ENCODE data around the gene MADCAM1. TPM values are rescaled to one million over a fixed set of nuclear protein-coding genes. Genes with fewer than 3 reads are reported as not detected.

Gene MADCAM1
- total RNA-seq, 1 donor from 2014 or later, result not detected

GRCh38 chr19:455851-456546 is 40.3 kb upstream of the MADCAM1 start:
- Histone ChIP-seq H3K4me3 (no peak overlapping the region), H4K20me1 (ENCODE audit: low read depth) (no peaks in the 10 kb centered on the region), H3K9ac (no peak overlapping the region), H3K79me2 (ENCODE audit: low read depth) (no peaks in the 10 kb centered on the region), H3K27me3 (peaks cover 20% of the 10 kb centered on the region), H3K9me3 (ENCODE audit: low read depth) (no peaks in the 10 kb centered on the region), H3K4me1 (peaks cover under 1% of the 10 kb centered on the region), H3K36me3 (no peaks in the 10 kb centered on the region), H3F3A (ENCODE audit: low read depth) (peaks cover 8% of the 10 kb centered on the region), H3K27ac (no peak overlapping the region), H3K4me2 (no peak overlapping the region), H2AFZ (replicated peaks) (no peak overlapping the region)
- Mint-ChIP-seq H3K27ac (no peak overlapping the region), H3K36me3 (peaks cover 3% of the 10 kb centered on the region), H3K4me1 (peaks cover 10% of the 10 kb centered on the region), H3K9me3 (peaks cover 9% of the 10 kb centered on the region), H3K27me3 (ENCODE audit: insufficient read depth, low read depth) (peaks cover 9% of the 10 kb centered on the region), H3K4me3 (no peak overlapping the region)
- DNase-seq (ENCODE audit: low spot score), result no peak
- TF ChIP-seq CTCF (IDR thresholded peaks at IDR 0.05) (no peak), EZH2phosphoT487 (IDR thresholded peaks at IDR 0.05) (no peak), EZH2 (IDR thresholded peaks at IDR 0.05) (no peak)

GRCh38 chr19:456547-457110 is 39.7 kb upstream of the MADCAM1 start:
- peaks cover 10% of the 10 kb centered on the region for H3K4me1 Mint-ChIP-seq
- H3K27ac Mint-ChIP-seq, result no peak overlapping the region
- Histone ChIP-seq H3K9ac (no peak overlapping the region), H2AFZ (replicated peaks) (no peak overlapping the region), H3K27me3 (peaks cover 27% of the 10 kb centered on the region), H3K27ac (no peak overlapping the region), H3K4me2 (no peak overlapping the region), H4K20me1 (ENCODE audit: low read depth) (no peaks in the 10 kb centered on the region), H3K4me1 (peaks cover 3% of the 10 kb centered on the region), H3F3A (ENCODE audit: low read depth) (peaks cover 4% of the 10 kb centered on the region), H3K79me2 (ENCODE audit: low read depth) (no peaks in the 10 kb centered on the region), H3K36me3 (no peaks in the 10 kb centered on the region), H3K4me3 (no peak overlapping the region), H3K9me3 (ENCODE audit: low read depth) (no peaks in the 10 kb centered on the region)
- no peak overlapping the region for H3K4me3 Mint-ChIP-seq
- TF ChIP-seq EZH2 (IDR thresholded peaks at IDR 0.05) (no peak), EZH2phosphoT487 (IDR thresholded peaks at IDR 0.05) (no peak), CTCF (IDR thresholded peaks at IDR 0.05) (no peak)
- no peak for DNase-seq (ENCODE audit: low spot score)
- H3K9me3 Mint-ChIP-seq, result peaks cover 4% of the 10 kb centered on the region
- peaks cover 7% of the 10 kb centered on the region for H3K27me3 Mint-ChIP-seq (ENCODE audit: insufficient read depth, low read depth)
- H3K36me3 Mint-ChIP-seq, result peaks cover 3% of the 10 kb centered on the region

- no peak overlapping the region for H3K4me2 ChIP-seq
- H3K9me3 ChIP-seq (ENCODE audit: low read depth), result no peaks in the 10 kb centered on the region
- H3K9ac ChIP-seq, result no peak overlapping the region
- no peak for TF ChIP-seq EZH2 (IDR thresholded peaks at IDR 0.05)
- TF ChIP-seq CTCF (IDR thresholded peaks at IDR 0.05), result no peak
- no peak for TF ChIP-seq EZH2phosphoT487 (IDR thresholded peaks at IDR 0.05)
- H3K79me2 ChIP-seq (ENCODE audit: low read depth), result no peaks in the 10 kb centered on the region
- H3K4me3 ChIP-seq, result no peak overlapping the region
- peaks cover 3% of the 10 kb centered on the region for H3K4me1 ChIP-seq
- H2AFZ ChIP-seq (replicated peaks), result no peak overlapping the region
- H3K27me3 ChIP-seq, result peaks cover 37% of the 10 kb centered on the region
- no peaks in the 10 kb centered on the region for H3K36me3 ChIP-seq
- H3K4me3 Mint-ChIP-seq, result no peak overlapping the region
- peaks cover 3% of the 10 kb centered on the region for H3K36me3 Mint-ChIP-seq
- no peaks in the 10 kb centered on the region for H4K20me1 ChIP-seq (ENCODE audit: low read depth)
- H3F3A ChIP-seq (ENCODE audit: low read depth), result peaks cover 11% of the 10 kb centered on the region
- peaks cover 7% of the 10 kb centered on the region for H3K27me3 Mint-ChIP-seq (ENCODE audit: insufficient read depth, low read depth)
- DNase-seq (ENCODE audit: low spot score), result no peak
- no peaks in the 10 kb centered on the region for H3K9me3 Mint-ChIP-seq
- peaks cover 10% of the 10 kb centered on the region for H3K4me1 Mint-ChIP-seq
- H3K27ac Mint-ChIP-seq, result peak overlapping the region; percentile 48
- no peak overlapping the region for H3K27ac ChIP-seq
These were observed 38.6 kb upstream of the MADCAM1 start for GRCh38 chr19:457636-458035.

Data from neural progenitor cell (in vitro differentiated cells).